Caco-2 (cell line): ENCODE results near the gene S1PR3. TPM values are rescaled to one million over a fixed set of nuclear protein-coding genes. Genes with fewer than 3 reads are reported as not detected.

Experiments
- BruUV-seq: library from RNA; stranded (reverse); fragments of 400-500 nt; replicated peaks from 2 replicates; lab custom pipeline; 2021; lab: Mats Ljungman, UMichigan
- CTCF ChIA-PET: fragments of 300-600 bp; sonication (Branson Sonifier 250); formaldehyde crosslinking; loops from one replicate; lab custom pipeline; 2022; ENCODE audit warnings: antibody characterized with exemption; lab: Charles Lee
- POLR2A ChIA-PET: fragments of 300-600 bp; sonication (Branson Sonifier 250); formaldehyde crosslinking; loops from one replicate; lab custom pipeline; 2022; ENCODE audit warnings: antibody characterized with exemption; lab: Charles Lee
- DNase-seq, 2 experiments: peaks; one replicate each; pipeline versions ENCODE4 v3.0.0 to v3.0.0-alpha.2; 2020 to 2022
- H3K27me3 ChIP-seq: replicated peaks from 2 replicates; pipeline ENCODE4 v1.6.0; 2011; ENCODE audit warnings: low read length; ENCODE audit not compliant: control insufficient read depth, insufficient read depth
- H3K36me3 ChIP-seq: 2 replicates; pipeline ENCODE4 v1.5.1; 2011; ENCODE audit warnings: low read length; ENCODE audit not compliant: control insufficient read depth, insufficient read depth
- H3K4me1 ChIP-seq: fragments of 250-450 bp; sonication (Bioruptor Pico); 2 replicates; pipeline ENCODE4 v1.5.1; 2020; ENCODE audit warnings: mild to moderate bottlenecking
- H3K4me3 ChIP-seq: 2 replicates; pipeline ENCODE4 v1.5.1; 2011; ENCODE audit warnings: low read depth, mild to moderate bottlenecking, control low read depth, low read length
- H3K9me3 ChIP-seq: fragments of 250-450 bp; sonication (Bioruptor Pico); 2 replicates; pipeline ENCODE4 v1.5.1; 2020; ENCODE audit warnings: mild to moderate bottlenecking, moderate library complexity
- H3K27ac Mint-ChIP-seq: one replicate; pipeline ENCODE4 v1.8.0; 2022; ENCODE audit warnings: mixed read lengths; ENCODE audit not compliant: unreplicated experiment
- H3K27me3 Mint-ChIP-seq: one replicate; pipeline ENCODE4 v1.8.0; 2022; ENCODE audit warnings: mixed read lengths; ENCODE audit not compliant: insufficient read depth, unreplicated experiment
- H3K36me3 Mint-ChIP-seq: one replicate; pipeline ENCODE4 v1.8.0; 2022; ENCODE audit warnings: mild to moderate bottlenecking, mixed read lengths; ENCODE audit not compliant: insufficient read depth, unreplicated experiment
- H3K4me1 Mint-ChIP-seq: one replicate; pipeline ENCODE4 v1.8.0; 2022; ENCODE audit warnings: low read depth, mixed read lengths; ENCODE audit not compliant: unreplicated experiment
- H3K4me3 Mint-ChIP-seq: one replicate; pipeline ENCODE4 v1.8.0; 2022; ENCODE audit warnings: mild to moderate bottlenecking, moderate library complexity, mixed read lengths; ENCODE audit not compliant: unreplicated experiment
- H3K9me3 Mint-ChIP-seq: one replicate; pipeline ENCODE4 v1.8.0; 2022; ENCODE audit warnings: mixed read lengths; ENCODE audit not compliant: unreplicated experiment
- intact Hi-C: fragments of 100-400 bp; cut with micrococcal nuclease; formaldehyde crosslinking; loops from one replicate; pipeline ENCODE4 v1.10.0; 2022; ENCODE audit not compliant: unreplicated experiment
- total RNA-seq: library from RNA; stranded (reverse); gene quantifications from 2 replicates; pipeline ENCODE4 v1.2.3, GENCODE V29; 2022
- TF ChIP-seq, protein P1 (sequence below), 2 experiments: fragments of 200-600 bp in 1 of 2; IDR thresholded peaks; 1 replicate in 1 of 2; 2 replicates in 1 of 2; pipeline versions ENCODE4 v1.5.1 to v1.8.0; 2011 to 2022; ENCODE audit warnings: antibody characterized with exemption in 1 of 2, control low read depth in 1 of 2, inconsistent platforms in 1 of 2, low read depth in 1 of 2, low read length in 1 of 2, mild to moderate bottlenecking in 1 of 2, moderate library complexity in 1 of 2; ENCODE audit not compliant: insufficient read depth in 1 of 2, severe bottlenecking in 1 of 2, unreplicated experiment in 1 of 2

S1PR3 gene
- total RNA-seq, 1 experiment from 2014 or later = 1.00 TPM

- DNase-seq = no peak
- CTCF ChIA-PET = no interaction called here
- Mint-ChIP-seq H3K27ac (no peak overlapping the region), H3K4me1 (no peaks in the 10 kb centered on the region), H3K36me3 (no peaks in the 10 kb centered on the region), H3K9me3 (no peaks in the 10 kb centered on the region), H3K27me3 (no peaks in the 10 kb centered on the region), H3K4me3 (no peak overlapping the region)
- BruUV-seq = no TSS peak
- Histone ChIP-seq H3K4me1 (no peaks in the 10 kb centered on the region), H3K27me3 (no peaks in the 10 kb centered on the region), H3K36me3 (no peaks in the 10 kb centered on the region), H3K9me3 (no peaks in the 10 kb centered on the region), H3K4me3 (no peak overlapping the region)
- intact Hi-C loops = no loop called here
- POLR2A ChIA-PET = no interaction called here
- TF ChIP-seq, protein P1, sequence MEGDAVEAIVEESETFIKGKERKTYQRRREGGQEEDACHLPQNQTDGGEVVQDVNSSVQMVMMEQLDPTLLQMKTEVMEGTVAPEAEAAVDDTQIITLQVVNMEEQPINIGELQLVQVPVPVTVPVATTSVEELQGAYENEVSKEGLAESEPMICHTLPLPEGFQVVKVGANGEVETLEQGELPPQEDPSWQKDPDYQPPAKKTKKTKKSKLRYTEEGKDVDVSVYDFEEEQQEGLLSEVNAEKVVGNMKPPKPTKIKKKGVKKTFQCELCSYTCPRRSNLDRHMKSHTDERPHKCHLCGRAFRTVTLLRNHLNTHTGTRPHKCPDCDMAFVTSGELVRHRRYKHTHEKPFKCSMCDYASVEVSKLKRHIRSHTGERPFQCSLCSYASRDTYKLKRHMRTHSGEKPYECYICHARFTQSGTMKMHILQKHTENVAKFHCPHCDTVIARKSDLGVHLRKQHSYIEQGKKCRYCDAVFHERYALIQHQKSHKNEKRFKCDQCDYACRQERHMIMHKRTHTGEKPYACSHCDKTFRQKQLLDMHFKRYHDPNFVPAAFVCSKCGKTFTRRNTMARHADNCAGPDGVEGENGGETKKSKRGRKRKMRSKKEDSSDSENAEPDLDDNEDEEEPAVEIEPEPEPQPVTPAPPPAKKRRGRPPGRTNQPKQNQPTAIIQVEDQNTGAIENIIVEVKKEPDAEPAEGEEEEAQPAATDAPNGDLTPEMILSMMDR (IDR thresholded peaks at IDR 0.05; ENCODE audit: insufficient read depth in 1 of 2, low read depth in 1 of 2, low read length in 1 of 2, severe bottlenecking in 1 of 2, unreplicated experiment in 1 of 2) = no peak
Observed at GRCh38 chr9:89015336-89015735, 24.1 kb downstream of the S1PR3 start.

GRCh38 chr9:89020754-89021153, 29.5 kb downstream of the S1PR3 start:
- Histone ChIP-seq H3K4me1 (no peaks in the 10 kb centered on the region), H3K27me3 (no peaks in the 10 kb centered on the region), H3K9me3 (no peaks in the 10 kb centered on the region), H3K4me3 (no peak overlapping the region), H3K36me3 (no peaks in the 10 kb centered on the region)
- CTCF ChIA-PET = no interaction called here
- Mint-ChIP-seq H3K27me3 (no peaks in the 10 kb centered on the region), H3K9me3 (no peaks in the 10 kb centered on the region), H3K4me3 (no peak overlapping the region), H3K4me1 (no peaks in the 10 kb centered on the region), H3K27ac (no peak overlapping the region), H3K36me3 (no peaks in the 10 kb centered on the region)
- BruUV-seq = no TSS peak
- intact Hi-C loops = loop anchor here (5.0 kb wide), 1 partner anchor 117 kb away; no protein-coding TSS in a partner anchor
- POLR2A ChIA-PET = no interaction called here
- no peak for DNase-seq
- TF ChIP-seq, protein P1 (IDR thresholded peaks at IDR 0.05; ENCODE audit: insufficient read depth in 1 of 2, low read depth in 1 of 2, low read length in 1 of 2, severe bottlenecking in 1 of 2, unreplicated experiment in 1 of 2) = no peak

DNA sequence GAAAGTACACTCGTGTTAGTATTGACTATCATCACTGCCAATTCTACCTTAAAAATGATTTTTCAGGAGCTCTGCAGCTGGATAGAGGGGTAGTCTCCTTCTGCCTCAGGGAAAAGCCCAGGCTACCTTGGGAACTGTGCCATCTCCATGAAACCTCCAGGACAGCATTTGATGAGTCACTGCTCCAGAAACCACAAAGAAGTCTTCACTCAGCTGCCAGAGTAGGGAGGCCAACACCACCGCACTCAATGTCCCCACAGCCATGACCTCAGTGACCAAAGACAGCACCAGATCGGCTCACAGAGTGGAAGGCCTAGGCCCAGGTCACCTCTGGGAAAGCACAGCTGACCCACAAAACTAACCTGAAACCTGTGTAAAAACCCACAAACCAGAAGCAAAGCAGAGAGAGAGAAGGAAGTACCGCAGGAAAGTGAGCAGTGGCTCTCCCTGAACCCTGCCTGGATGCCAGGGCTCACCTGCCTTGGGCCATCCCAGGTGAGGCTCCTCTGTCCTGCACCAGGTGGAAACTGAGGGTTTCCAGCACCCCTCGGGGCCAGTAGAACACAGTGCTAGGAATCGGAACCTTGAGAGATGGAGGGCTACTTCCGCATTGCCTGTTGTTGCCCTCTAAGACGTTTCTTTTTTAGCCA, 30.0 kb downstream of the S1PR3 start:
- no peak for DNase-seq
- H3K36me3 Mint-ChIP-seq = no peaks in the 10 kb centered on the region
- H3K4me1 Mint-ChIP-seq = no peaks in the 10 kb centered on the region
- TF ChIP-seq, protein P1 (IDR thresholded peaks at IDR 0.05; ENCODE audit: insufficient read depth in 1 of 2, low read depth in 1 of 2, low read length in 1 of 2, severe bottlenecking in 1 of 2, unreplicated experiment in 1 of 2) = no peak
- no peak overlapping the region for H3K27ac Mint-ChIP-seq
- H3K4me3 Mint-ChIP-seq = no peak overlapping the region
- no peaks in the 10 kb centered on the region for H3K27me3 Mint-ChIP-seq
- no peaks in the 10 kb centered on the region for H3K9me3 Mint-ChIP-seq
- H3K9me3 ChIP-seq = no peaks in the 10 kb centered on the region
- ChIA-PET CTCF (no interaction called here), POLR2A (no interaction called here)
- no TSS peak for BruUV-seq
- H3K4me3 ChIP-seq = no peak overlapping the region
- H3K36me3 ChIP-seq = no peaks in the 10 kb centered on the region
- intact Hi-C loops = loop anchor here (5.0 kb wide), 1 partner anchor 116 kb away; no protein-coding TSS in a partner anchor
- H3K4me1 ChIP-seq = no peaks in the 10 kb centered on the region
- H3K27me3 ChIP-seq = no peaks in the 10 kb centered on the region
